GM18873 (cell line): ENCODE data around the gene SH3GLB1.

ENCODE experiments used
- ATAC-seq: cut with Tn5 transposase; IDR thresholded peaks from one replicate; pipeline ENCODE4 v1.9.1; 2021; ENCODE audit warnings: mild to moderate bottlenecking, moderate library complexity, moderate number of reproducible peaks; ENCODE audit not compliant: unreplicated experiment, low FRiP score

The SH3GLB1 gene

GRCh38 chr1:86731416-86731815, 27.0 kb downstream of the SH3GLB1 start:
- ATAC-seq: no peak

GRCh38 chr1:86733340-86733739, 29.0 kb downstream of the SH3GLB1 start:
- no peak for ATAC-seq

- peak; percentile 57 for ATAC-seq
Observed at GRCh38 chr1:86739648-86740509, 35.5 kb downstream of the SH3GLB1 start.

- no peak for ATAC-seq
Observed at GRCh38 chr1:86741947-86742572, 37.7 kb downstream of the SH3GLB1 start.

- no peak for ATAC-seq
Observed at GRCh38 chr1:86747304-86747703, 42.9 kb downstream of the SH3GLB1 start.

- ATAC-seq: no peak
Observed at GRCh38 chr1:86748622-86749373, 44.4 kb downstream of the SH3GLB1 start.

GRCh38 chr1:86750076-86750475, 45.7 kb downstream of the SH3GLB1 start:
- no peak for ATAC-seq

- no peak for ATAC-seq
Observed at GRCh38 chr1:86750530-86750929, 46.2 kb downstream of the SH3GLB1 start.

- ATAC-seq: no peak
Observed at GRCh38 chr1:86751923-86752322, 47.5 kb downstream of the SH3GLB1 start.

- ATAC-seq: no peak
Observed at GRCh38 chr1:86753700-86754099, 49.3 kb downstream of the SH3GLB1 start.

- ATAC-seq: no peak
Observed at GRCh38 chr1:86754265-86754974, 50.0 kb downstream of the SH3GLB1 start.

GRCh38 chr1:86756062-86756406, 51.7 kb downstream of the SH3GLB1 start:
- no peak for ATAC-seq

- no peak for ATAC-seq
Observed at GRCh38 chr1:86757272-86757984, 53.1 kb downstream of the SH3GLB1 start.

GRCh38 chr1:86758570-86758969, 54.2 kb downstream of the SH3GLB1 start:
- no peak for ATAC-seq

- no peak for ATAC-seq
Observed at GRCh38 chr1:86760199-86760598, 55.8 kb downstream of the SH3GLB1 start.

GRCh38 chr1:86762336-86762735, 58.0 kb downstream of the SH3GLB1 start:
- ATAC-seq: no peak

GRCh38 chr1:86764523-86764922, 60.1 kb downstream of the SH3GLB1 start:
- no peak for ATAC-seq

GRCh38 chr1:86765073-86765472, 60.7 kb downstream of the SH3GLB1 start:
- no peak for ATAC-seq

- ATAC-seq: no peak
Observed at GRCh38 chr1:86765674-86766073, 61.3 kb downstream of the SH3GLB1 start.

GRCh38 chr1:86768554-86768953, 64.2 kb downstream of the SH3GLB1 start:
- no peak for ATAC-seq
